WTC11 (cell line): ENCODE measurements around the gene ESYT2. TPM values are rescaled to one million over a fixed set of nuclear protein-coding genes. Genes with fewer than 3 reads are reported as not detected.

Source experiments
- ATAC-seq: fragments of 200-7000 bp; cut with Tn5 transposase; 2 replicates; pipeline ENCODE4 v1.10.0; 2021; ENCODE audit warnings: mild to moderate bottlenecking, moderate library complexity
- CTCF ChIA-PET: fragments of 300-600 bp; sonication (Branson Sonifier 250); formaldehyde crosslinking; loops from one replicate; lab custom pipeline; 2021; ENCODE audit warnings: antibody characterized with exemption; lab: Charles Lee
- POLR2A ChIA-PET: fragments of 350-600 bp; sonication (Branson Sonifier 250); formaldehyde crosslinking; loops from one replicate; lab custom pipeline; 2021; ENCODE audit warnings: antibody characterized with exemption; lab: Charles Lee
- DNase-seq: peaks from one replicate; pipeline ENCODE4 v3.0.0; 2021; ENCODE audit warnings: low spot score
- H3K27ac Mint-ChIP-seq: 2 replicates; pipeline ENCODE4 v1.8.0; 2021; ENCODE audit warnings: mixed read lengths
- H3K27me3 Mint-ChIP-seq: 2 replicates; pipeline ENCODE4 v1.8.0; 2021; ENCODE audit warnings: low read depth, mild to moderate bottlenecking, moderate library complexity, mixed read lengths
- H3K36me3 Mint-ChIP-seq: 2 replicates; pipeline ENCODE4 v1.8.0; 2021; ENCODE audit warnings: mixed read lengths
- H3K4me1 Mint-ChIP-seq: 2 replicates; pipeline ENCODE4 v1.8.0; 2022; ENCODE audit warnings: mixed read lengths
- H3K4me3 Mint-ChIP-seq: 2 replicates; pipeline ENCODE4 v1.8.0; 2021; ENCODE audit warnings: mild to moderate bottlenecking, moderate library complexity, mixed read lengths
- H3K9me3 Mint-ChIP-seq: 2 replicates; pipeline ENCODE4 v1.8.0; 2021; ENCODE audit warnings: mixed read lengths
- ATF1 ChIP-seq: sonication (generic); formaldehyde crosslinking; IDR thresholded peaks from 2 replicates; pipeline ENCODE4 v1.8.1; 2023; ENCODE audit warnings: mild to moderate bottlenecking, moderate library complexity, missing genetic modification reagents
- CTCF ChIP-seq: fragments of 200-600 bp; IDR thresholded peaks from 2 replicates; pipeline ENCODE4 v1.8.0; 2022; ENCODE audit warnings: antibody characterized with exemption
- ERG ChIP-seq: fragments of 250-450 bp; sonication (Bioruptor Pico); IDR thresholded peaks from 2 replicates; pipeline ENCODE4 v1.8.0; 2021; ENCODE audit warnings: mild to moderate bottlenecking
- ETV6 ChIP-seq: sonication (generic); formaldehyde crosslinking; IDR thresholded peaks from 2 replicates; pipeline ENCODE4 v1.8.1; 2022; ENCODE audit warnings: mild to moderate bottlenecking, missing genetic modification reagents
- FOXP1 ChIP-seq: sonication (generic); formaldehyde crosslinking; IDR thresholded peaks from 2 replicates; pipeline ENCODE4 v1.8.0; 2022; ENCODE audit warnings: missing genetic modification reagents, mild to moderate bottlenecking, moderate library complexity, borderline replicate concordance
- GABPB1 ChIP-seq: sonication (generic); formaldehyde crosslinking; IDR thresholded peaks from 2 replicates; pipeline ENCODE4 v1.8.1; 2023; ENCODE audit warnings: mild to moderate bottlenecking, missing genetic modification reagents
- KAT7 ChIP-seq: sonication (generic); formaldehyde crosslinking; IDR thresholded peaks from 2 replicates; pipeline ENCODE4 v1.8.1; 2023; ENCODE audit warnings: missing genetic modification reagents, mild to moderate bottlenecking, borderline replicate concordance
- MAX ChIP-seq: sonication (generic); formaldehyde crosslinking; IDR thresholded peaks from 2 replicates; pipeline ENCODE4 v1.8.0; 2022; ENCODE audit warnings: mild to moderate bottlenecking, missing genetic modification reagents
- MLX ChIP-seq: sonication (generic); formaldehyde crosslinking; IDR thresholded peaks from 2 replicates; pipeline ENCODE4 v1.8.1; 2023; ENCODE audit warnings: mild to moderate bottlenecking, missing genetic modification reagents, moderate library complexity
- RELA ChIP-seq: sonication (generic); formaldehyde crosslinking; IDR thresholded peaks from 2 replicates; pipeline ENCODE4 v1.8.1; 2022; ENCODE audit warnings: missing genetic modification reagents, mild to moderate bottlenecking, borderline replicate concordance
- SMAD4 ChIP-seq: sonication (generic); formaldehyde crosslinking; IDR thresholded peaks from 2 replicates; pipeline ENCODE4 v1.8.0; 2022; ENCODE audit warnings: mild to moderate bottlenecking, missing genetic modification reagents
- STAT6 ChIP-seq: sonication (generic); formaldehyde crosslinking; conservative IDR thresholded peaks from 2 replicates; pipeline ENCODE4 v1.8.1; 2023; ENCODE audit warnings: mild to moderate bottlenecking, low read depth, missing genetic modification reagents, moderate library complexity
- total RNA-seq: library from RNA; stranded (reverse); gene quantifications from 3 replicates; pipeline ENCODE4 v1.2.3, GENCODE V29; 2021
- TF ChIP-seq, protein P1 (sequence below): sonication (generic); formaldehyde crosslinking; IDR thresholded peaks from 2 replicates; pipeline ENCODE4 v1.8.1; 2022; ENCODE audit warnings: low read depth, missing genetic modification reagents, borderline replicate concordance
- TF ChIP-seq, protein P2 (sequence below): fragments of 250-450 bp; sonication (Bioruptor Pico); IDR thresholded peaks from 2 replicates; pipeline ENCODE4 v2.1.2; 2022; ENCODE audit warnings: mild to moderate bottlenecking, moderate library complexity
- TF ChIP-seq, protein P3 (sequence below): fragments of 250-450 bp; sonication (Bioruptor Pico); conservative IDR thresholded peaks from 2 replicates; pipeline ENCODE4 v1.9.0; 2021; ENCODE audit warnings: mild to moderate bottlenecking
- TF ChIP-seq, protein P4 (sequence below): fragments of 250-450 bp; sonication (Bioruptor Pico); IDR thresholded peaks from 2 replicates; pipeline ENCODE4 v1.9.0; 2021; ENCODE audit warnings: mild to moderate bottlenecking, borderline replicate concordance

Gene ESYT2
- total RNA-seq, 1 experiment from 2014 or later: 45.1 TPM

- TF ChIP-seq FOXP1 (CRISPR knock-in tag): no peak
- no peak for TF ChIP-seq CTCF
- no peak for TF ChIP-seq ERG (CRISPR knock-in tag)
- TF ChIP-seq, protein P1, sequence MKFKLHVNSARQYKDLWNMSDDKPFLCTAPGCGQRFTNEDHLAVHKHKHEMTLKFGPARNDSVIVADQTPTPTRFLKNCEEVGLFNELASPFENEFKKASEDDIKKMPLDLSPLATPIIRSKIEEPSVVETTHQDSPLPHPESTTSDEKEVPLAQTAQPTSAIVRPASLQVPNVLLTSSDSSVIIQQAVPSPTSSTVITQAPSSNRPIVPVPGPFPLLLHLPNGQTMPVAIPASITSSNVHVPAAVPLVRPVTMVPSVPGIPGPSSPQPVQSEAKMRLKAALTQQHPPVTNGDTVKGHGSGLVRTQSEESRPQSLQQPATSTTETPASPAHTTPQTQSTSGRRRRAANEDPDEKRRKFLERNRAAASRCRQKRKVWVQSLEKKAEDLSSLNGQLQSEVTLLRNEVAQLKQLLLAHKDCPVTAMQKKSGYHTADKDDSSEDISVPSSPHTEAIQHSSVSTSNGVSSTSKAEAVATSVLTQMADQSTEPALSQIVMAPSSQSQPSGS: no peak
- no peak for TF ChIP-seq KAT7 (CRISPR knock-in tag)
- no peak for TF ChIP-seq MLX (CRISPR knock-in tag)
- no peak for TF ChIP-seq MAX
- no peak for TF ChIP-seq GABPB1 (CRISPR knock-in tag)
Measured at GRCh38 chr7:158765020-158765419, 64.3 kb downstream of the ESYT2 start (continued).

- H3K9me3 Mint-ChIP-seq: no peaks in the 10 kb centered on the region
- DNase-seq (no peak), ATAC-seq (no peak)
- no peak overlapping the region for H3K4me3 Mint-ChIP-seq
- POLR2A ChIA-PET: no interaction called here
- peaks cover 5% of the 10 kb centered on the region; the same call in 1 of the 2 replicates for H3K4me1 Mint-ChIP-seq
- H3K27ac Mint-ChIP-seq: no peak overlapping the region
- peaks cover 50% of the 10 kb centered on the region for H3K36me3 Mint-ChIP-seq
- H3K27me3 Mint-ChIP-seq: no peaks in the 10 kb centered on the region
- CTCF ChIA-PET: no interaction called here
- no peak for TF ChIP-seq ATF1 (CRISPR knock-in tag)
- TF ChIP-seq, protein P2, sequence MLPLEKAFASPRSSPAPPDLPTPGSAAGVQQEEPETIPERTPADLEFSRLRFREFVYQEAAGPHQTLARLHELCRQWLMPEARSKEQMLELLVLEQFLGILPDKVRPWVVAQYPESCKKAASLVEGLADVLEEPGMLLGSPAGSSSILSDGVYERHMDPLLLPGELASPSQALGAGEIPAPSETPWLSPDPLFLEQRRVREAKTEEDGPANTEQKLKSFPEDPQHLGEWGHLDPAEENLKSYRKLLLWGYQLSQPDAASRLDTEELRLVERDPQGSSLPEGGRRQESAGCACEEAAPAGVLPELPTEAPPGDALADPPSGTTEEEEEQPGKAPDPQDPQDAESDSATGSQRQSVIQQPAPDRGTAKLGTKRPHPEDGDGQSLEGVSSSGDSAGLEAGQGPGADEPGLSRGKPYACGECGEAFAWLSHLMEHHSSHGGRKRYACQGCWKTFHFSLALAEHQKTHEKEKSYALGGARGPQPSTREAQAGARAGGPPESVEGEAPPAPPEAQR (CRISPR knock-in tag): no peak
- TF ChIP-seq ETV6 (CRISPR knock-in tag): no peak
- no peak for TF ChIP-seq SMAD4 (CRISPR knock-in tag)
- TF ChIP-seq, protein P3, sequence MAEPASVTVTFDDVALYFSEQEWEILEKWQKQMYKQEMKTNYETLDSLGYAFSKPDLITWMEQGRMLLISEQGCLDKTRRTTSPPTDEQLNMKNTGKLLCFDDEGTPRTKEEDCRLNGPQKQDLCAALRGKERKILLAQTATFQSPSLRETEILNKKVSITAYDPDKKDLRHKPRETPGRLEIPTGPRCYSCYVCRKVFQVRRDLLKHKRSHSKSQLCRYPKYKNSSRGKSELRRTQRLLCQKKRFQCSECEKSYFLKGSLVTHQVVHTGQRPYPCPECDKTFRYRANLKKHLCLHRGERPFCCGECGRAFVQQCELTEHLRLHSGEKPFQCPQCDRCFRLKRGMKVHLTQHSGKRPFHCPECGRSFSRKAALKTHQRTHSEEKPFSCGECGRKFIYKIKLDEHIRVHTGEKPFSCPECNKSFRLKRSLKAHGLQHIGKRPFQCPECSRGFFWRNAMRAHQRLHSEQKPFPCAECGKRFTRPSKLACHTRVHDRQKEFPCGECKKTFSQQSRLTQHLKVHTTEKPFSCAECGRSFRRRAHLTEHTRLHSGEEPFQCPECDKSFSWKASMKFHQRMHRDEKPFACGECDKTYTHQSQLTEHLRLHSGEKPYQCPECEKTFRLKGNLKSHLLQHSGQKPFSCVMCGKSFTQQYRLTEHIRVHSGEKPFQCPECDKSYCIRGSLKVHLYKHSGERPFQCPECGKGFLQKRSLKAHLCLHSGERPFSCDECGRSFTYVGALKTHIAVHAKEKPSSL (CRISPR knock-in tag): no peak
- no peak for TF ChIP-seq STAT6 (CRISPR knock-in tag)
- TF ChIP-seq FOXP1 (CRISPR knock-in tag): no peak
- no peak for TF ChIP-seq RELA (CRISPR knock-in tag)
- TF ChIP-seq, protein P4, sequence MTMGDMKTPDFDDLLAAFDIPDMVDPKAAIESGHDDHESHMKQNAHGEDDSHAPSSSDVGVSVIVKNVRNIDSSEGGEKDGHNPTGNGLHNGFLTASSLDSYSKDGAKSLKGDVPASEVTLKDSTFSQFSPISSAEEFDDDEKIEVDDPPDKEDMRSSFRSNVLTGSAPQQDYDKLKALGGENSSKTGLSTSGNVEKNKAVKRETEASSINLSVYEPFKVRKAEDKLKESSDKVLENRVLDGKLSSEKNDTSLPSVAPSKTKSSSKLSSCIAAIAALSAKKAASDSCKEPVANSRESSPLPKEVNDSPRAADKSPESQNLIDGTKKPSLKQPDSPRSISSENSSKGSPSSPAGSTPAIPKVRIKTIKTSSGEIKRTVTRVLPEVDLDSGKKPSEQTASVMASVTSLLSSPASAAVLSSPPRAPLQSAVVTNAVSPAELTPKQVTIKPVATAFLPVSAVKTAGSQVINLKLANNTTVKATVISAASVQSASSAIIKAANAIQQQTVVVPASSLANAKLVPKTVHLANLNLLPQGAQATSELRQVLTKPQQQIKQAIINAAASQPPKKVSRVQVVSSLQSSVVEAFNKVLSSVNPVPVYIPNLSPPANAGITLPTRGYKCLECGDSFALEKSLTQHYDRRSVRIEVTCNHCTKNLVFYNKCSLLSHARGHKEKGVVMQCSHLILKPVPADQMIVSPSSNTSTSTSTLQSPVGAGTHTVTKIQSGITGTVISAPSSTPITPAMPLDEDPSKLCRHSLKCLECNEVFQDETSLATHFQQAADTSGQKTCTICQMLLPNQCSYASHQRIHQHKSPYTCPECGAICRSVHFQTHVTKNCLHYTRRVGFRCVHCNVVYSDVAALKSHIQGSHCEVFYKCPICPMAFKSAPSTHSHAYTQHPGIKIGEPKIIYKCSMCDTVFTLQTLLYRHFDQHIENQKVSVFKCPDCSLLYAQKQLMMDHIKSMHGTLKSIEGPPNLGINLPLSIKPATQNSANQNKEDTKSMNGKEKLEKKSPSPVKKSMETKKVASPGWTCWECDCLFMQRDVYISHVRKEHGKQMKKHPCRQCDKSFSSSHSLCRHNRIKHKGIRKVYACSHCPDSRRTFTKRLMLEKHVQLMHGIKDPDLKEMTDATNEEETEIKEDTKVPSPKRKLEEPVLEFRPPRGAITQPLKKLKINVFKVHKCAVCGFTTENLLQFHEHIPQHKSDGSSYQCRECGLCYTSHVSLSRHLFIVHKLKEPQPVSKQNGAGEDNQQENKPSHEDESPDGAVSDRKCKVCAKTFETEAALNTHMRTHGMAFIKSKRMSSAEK: no peak
- no peak for TF ChIP-seq CTCF
Measured at GRCh38 chr7:158763454-158764033, 65.8 kb downstream of the ESYT2 start.
